ENCODE results near the gene FBXW11. TPM values are rescaled to one million over a fixed set of nuclear protein-coding genes. Genes with fewer than 3 reads are reported as not detected.

Gene FBXW11
- total and polyA plus RNA-seq, 2 of the 8 experiments (the other 6 are each of a cell fraction or from before 2014, with no cell fraction given): 45.0 to 75.6 TPM

DNA sequence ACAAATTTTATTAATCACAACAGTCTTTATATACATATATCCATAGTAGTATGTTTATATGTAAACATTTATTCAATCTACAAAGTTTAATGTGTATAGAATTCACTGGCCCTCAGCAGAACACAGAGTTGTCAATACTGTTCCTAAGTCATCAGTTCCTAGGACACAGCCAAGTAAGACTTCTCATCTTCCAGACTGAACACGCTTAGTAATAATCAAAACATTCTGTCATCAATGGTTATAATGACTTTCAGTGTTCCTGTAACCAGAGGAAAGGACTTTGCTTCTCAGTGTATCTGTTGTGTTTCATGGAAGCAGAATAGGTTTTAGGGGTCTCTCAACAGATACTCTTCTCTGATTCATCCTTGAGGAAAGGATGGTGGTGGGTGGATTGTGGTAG, 138.7 kb downstream of the FBXW11 start:
- POLR2A ChIA-PET (ENCODE audit: partially characterized antibody): no interaction called here
- no peak overlapping the region for H2BK15ac ChIP-seq (ENCODE audit: low read length)
- no peak overlapping the region for H2AFZ ChIP-seq (ENCODE audit: low read length)
- 83% methylated on average over 1 of the region's 1 CpG; no CpG with 5 or more reads in 1 of the 2 experiments for WGBS, 2 experiments (ENCODE audit: extremely low coverage in 1 of 2, insufficient coverage in 1 of 2, insufficient read length in 1 of 2, insufficient replicate concordance in 2 of 2, low coverage in 1 of 2, low lambda C conversion rate in 2 of 2, missing lambda C conversion rate in 1 of 2)
- no peak for DNase-seq (ENCODE audit: low read depth in 1 of 2, low spot score in 2 of 2)
- H2BK12ac ChIP-seq (ENCODE audit: low read depth, low read length): no peak overlapping the region
- no peaks in the 10 kb centered on the region for H3K79me1 ChIP-seq (ENCODE audit: low read depth, low read length)
- H3K4me1 ChIP-seq (replicated peaks in 1 of 4; ENCODE audit: control insufficient read depth in 3 of 4, insufficient read depth in 4 of 4, low read length in 3 of 4): no peaks in the 10 kb centered on the region
- no peak overlapping the region for H3K18ac ChIP-seq (ENCODE audit: extremely low read depth, low read length)
- no peak overlapping the region for H3K23ac ChIP-seq (ENCODE audit: insufficient read length)
- H3K4ac ChIP-seq (replicated peaks; ENCODE audit: insufficient read length, low read depth, low read length): no peak overlapping the region
- peaks cover 2 to 8% of the 10 kb centered on the region in 2 experiments for H4K20me1 ChIP-seq (replicated peaks in 1 of 2; ENCODE audit: control insufficient read depth in 1 of 2, insufficient read depth in 2 of 2, low read length in 2 of 2)
- H4K8ac ChIP-seq (ENCODE audit: extremely low read depth, insufficient read depth, low read length): no peak overlapping the region
- H2BK120ac ChIP-seq (replicated peaks; ENCODE audit: low read depth, low read length): no peak overlapping the region
- TF ChIP-seq KDM4A (IDR thresholded peaks at IDR 0.05; ENCODE audit: low read depth, low read length, severe bottlenecking) (no peak), CEBPB (IDR thresholded peaks at IDR 0.05; ENCODE audit: low read depth, low read length) (no peak), ZNF274 (IDR thresholded peaks at IDR 0.05; ENCODE audit: borderline replicate concordance, extremely low read depth, low read length) (no peak), NRF1 (IDR thresholded peaks at IDR 0.05; ENCODE audit: low read depth, low read length) (no peak), POU5F1 (IDR thresholded peaks at IDR 0.05; ENCODE audit: low read depth, low read length) (no peak), TAF1 (IDR thresholded peaks at IDR 0.05; ENCODE audit: low read depth, low read length) (no peak), TBP (IDR thresholded peaks at IDR 0.05; ENCODE audit: low read depth, low read length) (no peak), BACH1 (IDR thresholded peaks at IDR 0.05; ENCODE audit: low read length) (no peak), SAP30 (IDR thresholded peaks at IDR 0.05; ENCODE audit: insufficient read depth, insufficient replicate concordance, low read length) (no peak), CBX5 (IDR thresholded peaks at IDR 0.05; ENCODE audit: low read depth, low read length) (no peak), TCF12 (IDR thresholded peaks at IDR 0.05; ENCODE audit: low read depth, low read length) (no peak), POLR2A (IDR thresholded peaks at IDR 0.05; ENCODE audit: control extremely low read depth in 1 of 2, low read depth in 2 of 2, low read length in 2 of 2) (no peak), KDM5A (IDR thresholded peaks at IDR 0.05; ENCODE audit: low read length) (no peak), CREB1 (IDR thresholded peaks at IDR 0.05) (no peak), SIX5 (IDR thresholded peaks at IDR 0.05; ENCODE audit: low read depth, low read length) (no peak)
- H3K4me2 ChIP-seq (ENCODE audit: insufficient read depth in 1 of 2, low read depth in 2 of 2, low read length in 2 of 2): no peak overlapping the region
- H2BK5ac ChIP-seq (ENCODE audit: low read depth, low read length): no peak overlapping the region
- CTCF ChIA-PET (ENCODE audit: partially characterized antibody): no interaction called here
- peaks cover 12 to 84% (median 32%) of the 10 kb centered on the region in 4 experiments for H3K36me3 ChIP-seq (ENCODE audit: control insufficient read depth in 2 of 4, insufficient read depth in 4 of 4, low read length in 3 of 4)
- no peak for FAIRE-seq
- H2AK5ac ChIP-seq (ENCODE audit: low read depth, low read length): no peak overlapping the region
- H4K5ac ChIP-seq (ENCODE audit: insufficient read length, low read depth, low read length): no peak overlapping the region
- H3K27ac ChIP-seq (ENCODE audit: low read depth, low read length): no peak overlapping the region
- H3K9me3 ChIP-seq (ENCODE audit: insufficient read depth in 2 of 2, low read depth in 1 of 2, low read length in 1 of 2): no peaks in the 10 kb centered on the region
- no peak overlapping the region for H2BK20ac ChIP-seq (ENCODE audit: low read length)
- no peak overlapping the region for H3K56ac ChIP-seq (replicated peaks; ENCODE audit: insufficient read length, low read depth, low read length)
- no peak overlapping the region for H3K9ac ChIP-seq (replicated peaks in 1 of 4; ENCODE audit: extremely low read depth in 1 of 4, low read depth in 3 of 4, low read length in 3 of 4)
- H3K79me2 ChIP-seq (ENCODE audit: control insufficient read depth in 1 of 2, insufficient read depth in 2 of 2, low read length in 2 of 2): no peaks in the 10 kb centered on the region
- H3K23me2 ChIP-seq (ENCODE audit: low read depth, low read length): no peaks in the 10 kb centered on the region
- no peak overlapping the region for H4K91ac ChIP-seq (replicated peaks; ENCODE audit: insufficient read length, low read length)
- no peak overlapping the region for H3K4me3 ChIP-seq (ENCODE audit: extremely low read depth in 1 of 4, insufficient read depth in 2 of 4, low read depth in 3 of 4, low read length in 4 of 4)
- H3K27me3 ChIP-seq (replicated peaks in 1 of 4; ENCODE audit: control insufficient read depth in 3 of 4, extremely low read depth in 1 of 4, insufficient read depth in 3 of 4, low read length in 3 of 4): no peaks in the 10 kb centered on the region
- no peak overlapping the region for H3K14ac ChIP-seq (ENCODE audit: insufficient read length)

Measured in H1 (cell line).